H1 (cell line): ENCODE results near the gene SEC61A1.

ENCODE experiments used
- CREB1 ChIP-seq: IDR thresholded peaks from 2 replicates; pipeline ENCODE4 v1.6.1; 2012; ENCODE audit warnings: inconsistent platforms
- TF ChIP-seq, protein P1 (sequence below), 3 experiments: IDR thresholded peaks; 1 replicate in 2 of 3; 2 replicates in 1 of 3; pipeline versions ENCODE4 v1.5.1 to v1.6.1; 2011; ENCODE audit warnings: low read length in 3 of 3, mild to moderate bottlenecking in 3 of 3, inconsistent platforms in 2 of 3, low read depth in 1 of 3, moderate library complexity in 1 of 3; ENCODE audit not compliant: insufficient read depth in 1 of 3; ENCODE audit errors: control extremely low read depth in 1 of 3

DNA sequence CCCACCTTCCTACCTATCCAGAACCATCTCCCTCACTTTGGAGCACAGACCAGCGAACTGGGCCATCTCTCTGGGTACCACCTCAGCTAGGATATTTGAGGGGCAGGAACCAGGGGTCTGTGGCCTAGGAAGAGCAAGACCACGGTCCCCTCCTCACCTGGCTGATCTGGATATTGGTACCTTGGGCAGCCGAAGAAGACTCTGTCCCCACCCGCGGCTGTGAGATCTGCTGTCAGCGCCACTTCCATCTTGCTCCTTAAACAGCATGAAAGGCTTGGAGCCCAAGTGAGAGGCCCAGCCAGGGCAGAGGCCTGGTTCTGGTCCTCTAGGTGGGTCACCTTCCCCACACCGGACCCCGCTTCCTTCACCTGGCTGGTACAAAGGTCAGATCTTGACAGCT is 26.6 kb downstream of the SEC61A1 start:
- TF ChIP-seq, protein P1, sequence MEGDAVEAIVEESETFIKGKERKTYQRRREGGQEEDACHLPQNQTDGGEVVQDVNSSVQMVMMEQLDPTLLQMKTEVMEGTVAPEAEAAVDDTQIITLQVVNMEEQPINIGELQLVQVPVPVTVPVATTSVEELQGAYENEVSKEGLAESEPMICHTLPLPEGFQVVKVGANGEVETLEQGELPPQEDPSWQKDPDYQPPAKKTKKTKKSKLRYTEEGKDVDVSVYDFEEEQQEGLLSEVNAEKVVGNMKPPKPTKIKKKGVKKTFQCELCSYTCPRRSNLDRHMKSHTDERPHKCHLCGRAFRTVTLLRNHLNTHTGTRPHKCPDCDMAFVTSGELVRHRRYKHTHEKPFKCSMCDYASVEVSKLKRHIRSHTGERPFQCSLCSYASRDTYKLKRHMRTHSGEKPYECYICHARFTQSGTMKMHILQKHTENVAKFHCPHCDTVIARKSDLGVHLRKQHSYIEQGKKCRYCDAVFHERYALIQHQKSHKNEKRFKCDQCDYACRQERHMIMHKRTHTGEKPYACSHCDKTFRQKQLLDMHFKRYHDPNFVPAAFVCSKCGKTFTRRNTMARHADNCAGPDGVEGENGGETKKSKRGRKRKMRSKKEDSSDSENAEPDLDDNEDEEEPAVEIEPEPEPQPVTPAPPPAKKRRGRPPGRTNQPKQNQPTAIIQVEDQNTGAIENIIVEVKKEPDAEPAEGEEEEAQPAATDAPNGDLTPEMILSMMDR (IDR thresholded peaks at IDR 0.05; ENCODE audit: control extremely low read depth in 1 of 3, insufficient read depth in 1 of 3, low read depth in 1 of 3, low read length in 3 of 3): no peak
- no peak for TF ChIP-seq CREB1
